Caco-2 (cell line): Measurements from ENCODE around the gene CCR5AS.

Experiments used
- BruUV-seq: library from RNA; stranded (reverse); fragments of 400-500 nt; replicated peaks from 2 replicates; lab custom pipeline; 2021; lab: Mats Ljungman, UMichigan
- CTCF ChIA-PET: fragments of 300-600 bp; sonication (Branson Sonifier 250); formaldehyde crosslinking; loops from one replicate; lab custom pipeline; 2022; ENCODE audit warnings: antibody characterized with exemption; lab: Charles Lee
- POLR2A ChIA-PET: fragments of 300-600 bp; sonication (Branson Sonifier 250); formaldehyde crosslinking; loops from one replicate; lab custom pipeline; 2022; ENCODE audit warnings: antibody characterized with exemption; lab: Charles Lee
- DNase-seq, 2 experiments: peaks; one replicate each; pipeline versions ENCODE4 v3.0.0 to v3.0.0-alpha.2; 2020 to 2022
- H3K27me3 ChIP-seq: replicated peaks from 2 replicates; pipeline ENCODE4 v1.6.0; 2011; ENCODE audit warnings: low read length; ENCODE audit not compliant: control insufficient read depth, insufficient read depth
- H3K36me3 ChIP-seq: 2 replicates; pipeline ENCODE4 v1.5.1; 2011; ENCODE audit warnings: low read length; ENCODE audit not compliant: control insufficient read depth, insufficient read depth
- H3K4me1 ChIP-seq: fragments of 250-450 bp; sonication (Bioruptor Pico); 2 replicates; pipeline ENCODE4 v1.5.1; 2020; ENCODE audit warnings: mild to moderate bottlenecking
- H3K4me3 ChIP-seq: 2 replicates; pipeline ENCODE4 v1.5.1; 2011; ENCODE audit warnings: low read depth, mild to moderate bottlenecking, control low read depth, low read length
- H3K9me3 ChIP-seq: fragments of 250-450 bp; sonication (Bioruptor Pico); 2 replicates; pipeline ENCODE4 v1.5.1; 2020; ENCODE audit warnings: mild to moderate bottlenecking, moderate library complexity
- H3K27ac Mint-ChIP-seq: one replicate; pipeline ENCODE4 v1.8.0; 2022; ENCODE audit warnings: mixed read lengths; ENCODE audit not compliant: unreplicated experiment
- H3K27me3 Mint-ChIP-seq: one replicate; pipeline ENCODE4 v1.8.0; 2022; ENCODE audit warnings: mixed read lengths; ENCODE audit not compliant: insufficient read depth, unreplicated experiment
- H3K36me3 Mint-ChIP-seq: one replicate; pipeline ENCODE4 v1.8.0; 2022; ENCODE audit warnings: mild to moderate bottlenecking, mixed read lengths; ENCODE audit not compliant: insufficient read depth, unreplicated experiment
- H3K4me1 Mint-ChIP-seq: one replicate; pipeline ENCODE4 v1.8.0; 2022; ENCODE audit warnings: low read depth, mixed read lengths; ENCODE audit not compliant: unreplicated experiment
- H3K4me3 Mint-ChIP-seq: one replicate; pipeline ENCODE4 v1.8.0; 2022; ENCODE audit warnings: mild to moderate bottlenecking, moderate library complexity, mixed read lengths; ENCODE audit not compliant: unreplicated experiment
- H3K9me3 Mint-ChIP-seq: one replicate; pipeline ENCODE4 v1.8.0; 2022; ENCODE audit warnings: mixed read lengths; ENCODE audit not compliant: unreplicated experiment
- CTCF ChIP-seq, 2 experiments: fragments of 200-600 bp in 1 of 2; IDR thresholded peaks; 1 replicate in 1 of 2; 2 replicates in 1 of 2; pipeline versions ENCODE4 v1.5.1 to v1.8.0; 2011 to 2022; ENCODE audit warnings: antibody characterized with exemption in 1 of 2, control low read depth in 1 of 2, inconsistent platforms in 1 of 2, low read depth in 1 of 2, low read length in 1 of 2, mild to moderate bottlenecking in 1 of 2, moderate library complexity in 1 of 2; ENCODE audit not compliant: insufficient read depth in 1 of 2, severe bottlenecking in 1 of 2, unreplicated experiment in 1 of 2
- intact Hi-C: fragments of 100-400 bp; cut with micrococcal nuclease; formaldehyde crosslinking; loops from one replicate; pipeline ENCODE4 v1.10.0; 2022; ENCODE audit not compliant: unreplicated experiment

CCR5AS gene

GRCh38 chr3:46359733-46360493, 47.0 kb downstream of the CCR5AS start:
- Mint-ChIP-seq H3K36me3 (peaks cover 5% of the 10 kb centered on the region), H3K27me3 (no peaks in the 10 kb centered on the region), H3K4me1 (peaks cover 12% of the 10 kb centered on the region), H3K9me3 (peaks cover 7% of the 10 kb centered on the region), H3K27ac (no peak overlapping the region), H3K4me3 (no peak overlapping the region)
- POLR2A ChIA-PET: no interaction called here
- CTCF ChIA-PET: no interaction called here
- intact Hi-C loops: no loop called here
- no TSS peak for BruUV-seq
- no peaks in the 10 kb centered on the region for H3K36me3 ChIP-seq
- no peak overlapping the region for H3K4me3 ChIP-seq
- TF ChIP-seq CTCF (IDR thresholded peaks at IDR 0.05; ENCODE audit: insufficient read depth in 1 of 2, low read depth in 1 of 2, low read length in 1 of 2, severe bottlenecking in 1 of 2, unreplicated experiment in 1 of 2): no peak
- no peaks in the 10 kb centered on the region for H3K9me3 ChIP-seq
- H3K4me1 ChIP-seq: no peaks in the 10 kb centered on the region
- no peak for DNase-seq
- H3K27me3 ChIP-seq: no peaks in the 10 kb centered on the region

GRCh38 chr3:46358466-46358865, 48.4 kb downstream of the CCR5AS start:
- Histone ChIP-seq H3K36me3 (no peaks in the 10 kb centered on the region), H3K9me3 (no peaks in the 10 kb centered on the region), H3K27me3 (no peaks in the 10 kb centered on the region), H3K4me1 (no peaks in the 10 kb centered on the region), H3K4me3 (no peak overlapping the region)
- Mint-ChIP-seq H3K36me3 (peaks cover 5% of the 10 kb centered on the region), H3K9me3 (peaks cover 11% of the 10 kb centered on the region), H3K4me3 (no peak overlapping the region), H3K4me1 (peaks cover 14% of the 10 kb centered on the region), H3K27me3 (no peaks in the 10 kb centered on the region), H3K27ac (no peak overlapping the region)
- BruUV-seq: no TSS peak
- intact Hi-C loops: no loop called here
- DNase-seq: no peak
- CTCF ChIA-PET: no interaction called here
- POLR2A ChIA-PET: interaction anchor here (0.6 kb wide), 1 partner anchor 150 kb away, joined by 3 read pairs; the partner anchor contains the start of gene CCR1
- no peak for TF ChIP-seq CTCF (IDR thresholded peaks at IDR 0.05; ENCODE audit: insufficient read depth in 1 of 2, low read depth in 1 of 2, low read length in 1 of 2, severe bottlenecking in 1 of 2, unreplicated experiment in 1 of 2)

- CTCF ChIA-PET: no interaction called here
- intact Hi-C loops: no loop called here
- Mint-ChIP-seq H3K9me3 (peaks cover 11% of the 10 kb centered on the region), H3K4me3 (no peak overlapping the region), H3K36me3 (peaks cover 5% of the 10 kb centered on the region), H3K4me1 (peaks cover 14% of the 10 kb centered on the region), H3K27ac (no peak overlapping the region), H3K27me3 (no peaks in the 10 kb centered on the region)
- Histone ChIP-seq H3K36me3 (no peaks in the 10 kb centered on the region), H3K9me3 (no peaks in the 10 kb centered on the region), H3K4me3 (no peak overlapping the region), H3K4me1 (no peaks in the 10 kb centered on the region), H3K27me3 (peaks cover 1% of the 10 kb centered on the region)
- DNase-seq: no peak
- BruUV-seq: no TSS peak
- POLR2A ChIA-PET: no interaction called here
- TF ChIP-seq CTCF (IDR thresholded peaks at IDR 0.05; ENCODE audit: insufficient read depth in 1 of 2, low read depth in 1 of 2, low read length in 1 of 2, severe bottlenecking in 1 of 2, unreplicated experiment in 1 of 2): no peak
Observed at GRCh38 chr3:46356909-46357308, 50.0 kb downstream of the CCR5AS start.
